H1 (cell line): ENCODE results near the gene PDK2. TPM values are rescaled to one million over a fixed set of nuclear protein-coding genes. Genes with fewer than 3 reads are reported as not detected.

Experiments
- CTCF ChIA-PET: fragments of 300-600 bp; sonication (Branson Sonifier 250); formaldehyde crosslinking; loops from one replicate; lab custom pipeline; 2021; ENCODE audit not compliant: partially characterized antibody; lab: Charles Lee
- POLR2A ChIA-PET: fragments of 300-600 bp; sonication (Branson Sonifier 250); formaldehyde crosslinking; loops from one replicate; lab custom pipeline; 2021; ENCODE audit warnings: inconsistent platforms; ENCODE audit not compliant: partially characterized antibody; lab: Charles Lee
- DNase-seq, 2 experiments: peaks; one replicate each; pipeline versions ENCODE4 v3.0.0 to v3.0.0-alpha.2; 2010 to 2022; ENCODE audit warnings: low spot score in 2 of 2, low read depth in 1 of 2, mixed read lengths in 1 of 2
- FAIRE-seq: peaks from 2 replicates; lab custom pipeline; 2011; peaks lifted over from hg19 to GRCh38; lab: Jason Lieb, UNC
- H2AFZ ChIP-seq: 2 replicates; pipeline ENCODE4 v1.8.1; 2012; ENCODE audit warnings: low read length, inconsistent platforms
- H2AK5ac ChIP-seq: 2 replicates; pipeline ENCODE4 v1.6.1; 2013; ENCODE audit warnings: low read depth, low read length
- H2BK120ac ChIP-seq: replicated peaks from 2 replicates; pipeline ENCODE3; 2013; ENCODE audit warnings: low read depth, low read length, inconsistent platforms
- H2BK12ac ChIP-seq: 2 replicates; pipeline ENCODE4 v1.6.1; 2013; ENCODE audit warnings: low read depth, low read length
- H2BK15ac ChIP-seq: 2 replicates; pipeline ENCODE4 v1.6.1; 2013; ENCODE audit warnings: low read length
- H2BK20ac ChIP-seq: 2 replicates; pipeline ENCODE4 v1.6.1; 2013; ENCODE audit warnings: low read length
- H2BK5ac ChIP-seq: 2 replicates; pipeline ENCODE4 v1.6.1; 2013; ENCODE audit warnings: low read depth, low read length
- H3K14ac ChIP-seq: 2 replicates; pipeline ENCODE4 v1.6.1; 2013; ENCODE audit warnings: inconsistent platforms; ENCODE audit not compliant: insufficient read length
- H3K18ac ChIP-seq: 2 replicates; pipeline ENCODE4 v1.6.1; 2013; ENCODE audit warnings: low read length; ENCODE audit errors: extremely low read depth
- H3K23ac ChIP-seq: 2 replicates; pipeline ENCODE4 v1.6.1; 2013; ENCODE audit warnings: inconsistent platforms; ENCODE audit not compliant: insufficient read length
- H3K23me2 ChIP-seq: 2 replicates; pipeline ENCODE4 v1.6.1; 2013; ENCODE audit warnings: low read depth, low read length
- H3K27ac ChIP-seq: 2 replicates; pipeline ENCODE4 v1.6.1; 2011; ENCODE audit warnings: low read depth, low read length, inconsistent platforms
- H3K27me3 ChIP-seq, 4 experiments: replicated peaks in 1 of 4; 1 replicate in 1 of 4; 2 replicates in 3 of 4; pipeline versions ENCODE4 v1.6.1 to v1.8.1; 2011 to 2013; ENCODE audit warnings: low read length in 3 of 4, mild to moderate bottlenecking in 3 of 4, inconsistent platforms in 2 of 4, mixed read lengths in 2 of 4, moderate library complexity in 1 of 4; ENCODE audit not compliant: control insufficient read depth in 3 of 4, insufficient read depth in 3 of 4; ENCODE audit errors: extremely low read depth in 1 of 4
- H3K36me3 ChIP-seq, 4 experiments: 2 replicates each; pipeline versions ENCODE4 v1.6.1 to v1.8.1; 2011 to 2013; ENCODE audit warnings: mild to moderate bottlenecking in 4 of 4, low read length in 3 of 4, moderate library complexity in 2 of 4, control low read depth in 1 of 4, inconsistent platforms in 1 of 4; ENCODE audit not compliant: insufficient read depth in 4 of 4, control insufficient read depth in 2 of 4
- H3K4ac ChIP-seq: replicated peaks from 2 replicates; pipeline ENCODE3; 2013; ENCODE audit warnings: low read length, low read depth, mixed read lengths, inconsistent platforms; ENCODE audit not compliant: insufficient read length
- H3K4me1 ChIP-seq, 4 experiments: replicated peaks in 1 of 4; 1 replicate in 1 of 4; 2 replicates in 3 of 4; pipeline versions ENCODE4 v1.6.1 to v1.8.1; 2011 to 2013; ENCODE audit warnings: low read length in 3 of 4, inconsistent platforms in 2 of 4, mixed read lengths in 1 of 4; ENCODE audit not compliant: insufficient read depth in 4 of 4, control insufficient read depth in 3 of 4
- H3K4me2 ChIP-seq, 2 experiments: 2 replicates each; pipeline versions ENCODE4 v1.6.1 to v1.8.1; 2011 to 2013; ENCODE audit warnings: low read depth in 2 of 2, low read length in 2 of 2, control low read depth in 1 of 2, inconsistent platforms in 1 of 2, mild to moderate bottlenecking in 1 of 2; ENCODE audit not compliant: insufficient read depth in 1 of 2
- H3K4me3 ChIP-seq, 4 experiments: fragments of 200-600, 300-600 bp in 1 of 4; sonication (generic), shearing (Covaris generic), sonication (Bioruptor Twin) in 1 of 4; 2 replicates each; pipeline versions ENCODE4 v1.5.1 to v1.8.1; 2011 to 2016; ENCODE audit warnings: low read length in 4 of 4, low read depth in 3 of 4, control low read depth in 2 of 4, inconsistent platforms in 2 of 4, mild to moderate bottlenecking in 2 of 4, mixed read lengths in 1 of 4, moderate library complexity in 1 of 4; ENCODE audit not compliant: insufficient read depth in 2 of 4; ENCODE audit errors: extremely low read depth in 1 of 4
- H3K56ac ChIP-seq: replicated peaks from 2 replicates; pipeline ENCODE3; 2013; ENCODE audit warnings: low read depth, mild to moderate bottlenecking, mixed read lengths, low read length, inconsistent platforms; ENCODE audit not compliant: insufficient read length
- H3K79me1 ChIP-seq: 2 replicates; pipeline ENCODE4 v1.6.1; 2013; ENCODE audit warnings: low read depth, low read length, control low read depth
- H3K79me2 ChIP-seq, 2 experiments: 2 replicates each; pipeline versions ENCODE4 v1.6.1 to v1.8.1; 2012 to 2013; ENCODE audit warnings: low read length in 2 of 2, mild to moderate bottlenecking in 2 of 2, inconsistent platforms in 1 of 2; ENCODE audit not compliant: insufficient read depth in 2 of 2, control insufficient read depth in 1 of 2
- H3K9ac ChIP-seq, 4 experiments: replicated peaks in 1 of 4; 1 replicate in 1 of 4; 2 replicates in 3 of 4; pipeline versions ENCODE4 v1.6.1 to v1.8.1; 2011 to 2013; ENCODE audit warnings: low read depth in 3 of 4, low read length in 3 of 4, control low read depth in 2 of 4, mild to moderate bottlenecking in 2 of 4, moderate library complexity in 2 of 4, inconsistent platforms in 1 of 4; ENCODE audit errors: extremely low read depth in 1 of 4
- H3K9me3 ChIP-seq, 2 experiments: 2 replicates each; pipeline versions ENCODE4 v1.6.1 to v1.8.1; 2012 to 2013; ENCODE audit warnings: mild to moderate bottlenecking in 2 of 2, moderate library complexity in 2 of 2, control low read depth in 1 of 2, inconsistent platforms in 1 of 2, low read depth in 1 of 2, low read length in 1 of 2, mixed read lengths in 1 of 2; ENCODE audit not compliant: insufficient read depth in 2 of 2
- H4K20me1 ChIP-seq, 2 experiments: replicated peaks in 1 of 2; 2 replicates each; pipeline versions ENCODE3 to v1.8.1; 2011 to 2013; ENCODE audit warnings: inconsistent platforms in 2 of 2, low read length in 2 of 2, mild to moderate bottlenecking in 1 of 2; ENCODE audit not compliant: insufficient read depth in 2 of 2, control insufficient read depth in 1 of 2
- H4K5ac ChIP-seq: 2 replicates; pipeline ENCODE4 v1.6.1; 2013; ENCODE audit warnings: low read length, low read depth, mixed read lengths, inconsistent platforms; ENCODE audit not compliant: insufficient read length
- H4K8ac ChIP-seq: 2 replicates; pipeline ENCODE4 v1.8.0; 2013; ENCODE audit warnings: mild to moderate bottlenecking, moderate library complexity, low read length, inconsistent platforms; ENCODE audit not compliant: insufficient read depth; ENCODE audit errors: extremely low read depth
- H4K91ac ChIP-seq: replicated peaks from 2 replicates; pipeline ENCODE3; 2013; ENCODE audit warnings: low read length, mixed read lengths, inconsistent platforms; ENCODE audit not compliant: insufficient read length
- JUN ChIP-seq: IDR thresholded peaks from 2 replicates; pipeline ENCODE4 v1.6.1; 2011; ENCODE audit warnings: low read depth, mild to moderate bottlenecking, improper control_type of control experiment, low read length
- KDM4A ChIP-seq: IDR thresholded peaks from one replicate; pipeline ENCODE4 v1.7.1; 2012; ENCODE audit warnings: low read depth, mild to moderate bottlenecking, moderate library complexity, low read length, inconsistent platforms; ENCODE audit not compliant: severe bottlenecking
- KDM5A ChIP-seq: fragments of 200-600 bp; IDR thresholded peaks from 2 replicates; pipeline ENCODE4 v1.7.1; 2012; ENCODE audit warnings: mild to moderate bottlenecking, low read length, inconsistent platforms, mixed read lengths
- WGBS, 2 experiments: shearing (Covaris generic) in 1 of 2; methylation state at CpG; one replicate each; pipeline versions ENCODE4 v1.1.6 to v1.1.7; 2013 to 2015; ENCODE audit warnings: low lambda C conversion rate in 2 of 2, mixed read lengths in 2 of 2, inconsistent platforms in 1 of 2, low coverage in 1 of 2, missing lambda C conversion rate in 1 of 2; ENCODE audit not compliant: insufficient replicate concordance in 2 of 2, insufficient coverage in 1 of 2, insufficient read length in 1 of 2; ENCODE audit errors: extremely low coverage in 1 of 2, missing lambda C conversion rate in 1 of 2; 5-methylcytosine and 5-hydroxymethylcytosine counted together
- polyA plus RNA-seq, 7 experiments: library from polyadenylated mRNA; depleted of rRNA in 3 of 7; stranded (reverse) in 5 of 7; unstranded in 2 of 7; fragments of >200 nt in 5 of 7; fragments of 200-250 nt in 2 of 7; gene quantifications; 1 replicate in 5 of 7; 2 replicates in 1 of 7; 4 replicates in 1 of 7; pipeline versions ENCODE4 v1.2.1 to v1.2.3, GENCODE V29; 2011 to 2013; ENCODE audit warnings: missing spikeins in 2 of 7, mixed read lengths in 2 of 7
- total RNA-seq: library from RNA; stranded (reverse); fragmentation: NEBNext Ultra II Directional; extraction: Animal tissue kit (Norgen Biotek cat#: 25700); gene quantifications from 2 replicates; pipeline ENCODE4 v1.2.1, GENCODE V29; 2021

The PDK2 gene
- total and polyA plus RNA-seq, 2 of the 8 experiments (the other 6 are each of a cell fraction or from before 2014, with no cell fraction given) = 18.3 to 121 TPM

GRCh38 chr17:50088952-50089825, 6.0 kb upstream of the PDK2 start:
- no peaks in the 10 kb centered on the region for H3K23me2 ChIP-seq
- no peak overlapping the region for H2BK15ac ChIP-seq
- H2AK5ac ChIP-seq = no peak overlapping the region
- no peak overlapping the region for H3K23ac ChIP-seq
- no peak overlapping the region for H4K8ac ChIP-seq
- no peak overlapping the region for H3K4me3 ChIP-seq
- H3K9ac ChIP-seq = no peak overlapping the region
- WGBS, 2 experiments = 92% methylated on average over 21 of the region's 25 CpGs; no CpG with 5 or more reads in 1 of the 2 experiments
- no peak overlapping the region for H3K4me2 ChIP-seq
- no peak overlapping the region for H4K5ac ChIP-seq
- no peak overlapping the region for H3K56ac ChIP-seq
- no peaks in the 10 kb centered on the region for H3K79me1 ChIP-seq
- no peaks in the 10 kb centered on the region for H3K9me3 ChIP-seq
- H2BK120ac ChIP-seq = no peak overlapping the region
- no peak for FAIRE-seq
- no peak overlapping the region for H3K4ac ChIP-seq
- no peaks in the 10 kb centered on the region for H3K79me2 ChIP-seq
- H4K20me1 ChIP-seq = no peaks in the 10 kb centered on the region
- H2BK12ac ChIP-seq = no peak overlapping the region
- H3K27ac ChIP-seq = no peak overlapping the region
- no peak overlapping the region for H2AFZ ChIP-seq
- H3K27me3 ChIP-seq = no peaks in the 10 kb centered on the region; a peak in 1 of 7 replicates
- H4K91ac ChIP-seq = no peak overlapping the region
- ChIA-PET CTCF (interaction anchor here (1.0 to 15.7 kb wide), 9 partner anchors 11 to 91 kb away, joined by 3 to 412 read pairs (median 23); partner anchors contain the start of gene ITGA3), POLR2A (no interaction called here)
- H3K18ac ChIP-seq = no peak overlapping the region
- TF ChIP-seq KDM4A = no peak
- no peak for TF ChIP-seq JUN
- TF ChIP-seq KDM5A = no peak
- no peaks in the 10 kb centered on the region for H3K36me3 ChIP-seq
- H3K4me1 ChIP-seq = peaks cover 0 to 1% (median 0%) of the 10 kb centered on the region in 4 experiments; a peak in 2 of 7 replicates
- no peak overlapping the region for H3K14ac ChIP-seq
- DNase-seq = no peak
- H2BK5ac ChIP-seq = no peak overlapping the region
- no peak overlapping the region for H2BK20ac ChIP-seq
